Gastrocnemius medialis (tissue), 4 donors: Measurements from ENCODE around the gene HLA-DPB1.

Experiments used
- POLR2A ChIP-seq, 2 donors: fragments of 450-650 bp; IDR thresholded peaks; one replicate each; pipeline ENCODE4 v1.6.1; 2017; ENCODE audit warnings: antibody characterized with exemption in 2 of 2, mild to moderate bottlenecking in 2 of 2, moderate library complexity in 2 of 2
- TF ChIP-seq, protein P1 (sequence below), 5 experiments: fragments of 450-650 bp in 3 of 5; fragments of 200-600 bp in 2 of 5; sonication (generic) in 2 of 5; IDR thresholded peaks in 4 of 5; conservative IDR thresholded peaks in 1 of 5; 1 replicate in 4 of 5; 2 replicates in 1 of 5; pipeline ENCODE4 v1.5.1; 2016 to 2019; ENCODE audit warnings: antibody characterized with exemption in 5 of 5, mild to moderate bottlenecking in 3 of 5, moderate library complexity in 3 of 5

- TF ChIP-seq, protein P1, sequence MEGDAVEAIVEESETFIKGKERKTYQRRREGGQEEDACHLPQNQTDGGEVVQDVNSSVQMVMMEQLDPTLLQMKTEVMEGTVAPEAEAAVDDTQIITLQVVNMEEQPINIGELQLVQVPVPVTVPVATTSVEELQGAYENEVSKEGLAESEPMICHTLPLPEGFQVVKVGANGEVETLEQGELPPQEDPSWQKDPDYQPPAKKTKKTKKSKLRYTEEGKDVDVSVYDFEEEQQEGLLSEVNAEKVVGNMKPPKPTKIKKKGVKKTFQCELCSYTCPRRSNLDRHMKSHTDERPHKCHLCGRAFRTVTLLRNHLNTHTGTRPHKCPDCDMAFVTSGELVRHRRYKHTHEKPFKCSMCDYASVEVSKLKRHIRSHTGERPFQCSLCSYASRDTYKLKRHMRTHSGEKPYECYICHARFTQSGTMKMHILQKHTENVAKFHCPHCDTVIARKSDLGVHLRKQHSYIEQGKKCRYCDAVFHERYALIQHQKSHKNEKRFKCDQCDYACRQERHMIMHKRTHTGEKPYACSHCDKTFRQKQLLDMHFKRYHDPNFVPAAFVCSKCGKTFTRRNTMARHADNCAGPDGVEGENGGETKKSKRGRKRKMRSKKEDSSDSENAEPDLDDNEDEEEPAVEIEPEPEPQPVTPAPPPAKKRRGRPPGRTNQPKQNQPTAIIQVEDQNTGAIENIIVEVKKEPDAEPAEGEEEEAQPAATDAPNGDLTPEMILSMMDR (IDR thresholded peaks at IDR 0.05 in 4 of 5, conservative IDR thresholded peaks at IDR 0.05 in 1 of 5): no peak
- no peak for TF ChIP-seq POLR2A (IDR thresholded peaks at IDR 0.05)
Observed at GRCh38 chr6:33034554-33034953, 41.2 kb upstream of the HLA-DPB1 start.
